Activated gamma-delta T cell treated with Interleukin-2 at 50 U/mL for 16 hours (primary cell): ENCODE results near the gene GIGYF1.
"Not testable (repeated sequence)": the region's sequence is repeated elsewhere in the genome, so short reads cannot be mapped to it uniquely, and the experiment has no call there.

Experiments used
- DNase-seq: peaks from one replicate; pipeline ENCODE4 v3.0.0-alpha.2; 2020

Gene GIGYF1

GRCh38 chr7:100671353-100672327 is 22.4 kb downstream of the GIGYF1 start:
- DNase-seq, result no peak

GRCh38 chr7:100670074-100670473 is 24.0 kb downstream of the GIGYF1 start:
- no peak for DNase-seq

- DNase-seq, result not testable (repeated sequence)
These were observed 24.9 kb downstream of the GIGYF1 start for GRCh38 chr7:100669106-100669505.

- no peak for DNase-seq
These were observed 26.0 kb downstream of the GIGYF1 start for GRCh38 chr7:100668069-100668449.

GRCh38 chr7:100667331-100668068 is 26.6 kb downstream of the GIGYF1 start:
- DNase-seq, result no peak

- DNase-seq, result no peak
These were observed 28.8 kb downstream of the GIGYF1 start for GRCh38 chr7:100665168-100665726.

DNA sequence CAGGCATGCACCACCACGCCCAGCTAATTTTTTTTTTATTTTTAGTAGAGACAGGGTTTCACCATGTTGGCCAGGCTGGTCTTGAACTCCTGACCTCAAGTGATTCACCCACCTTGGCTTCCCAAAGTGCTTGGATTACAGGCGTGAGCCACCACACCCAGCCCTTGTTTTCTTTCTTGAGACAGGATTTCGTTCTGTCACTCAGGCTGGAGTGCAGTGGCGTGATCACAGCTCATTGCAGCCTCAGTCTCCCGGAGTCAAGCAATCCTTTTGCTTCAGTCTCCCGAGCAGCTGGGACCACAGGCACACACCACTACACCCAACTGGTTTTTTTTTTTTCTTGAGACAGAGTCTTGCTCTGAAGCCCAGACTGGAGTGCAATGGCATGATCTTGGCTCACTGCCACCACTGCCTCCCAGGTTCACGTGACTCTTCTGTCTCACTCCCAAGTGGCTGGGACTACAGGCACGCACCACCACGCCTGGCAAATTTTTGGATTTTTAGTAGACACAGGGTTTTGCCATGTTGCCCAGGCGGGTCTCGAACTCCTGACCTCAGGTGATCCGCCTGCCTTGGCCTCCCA is 31.8 kb downstream of the GIGYF1 start:
- DNase-seq, result not testable (repeated sequence)

- DNase-seq, result peak; percentile 39
These were observed 38.0 kb downstream of the GIGYF1 start, which contains the start of gene ACTL6B for GRCh38 chr7:100655908-100656674. Gene ACTL6B (minus strand): TSS chr7:100656448. CDS start chr7:100656354, 94 bp downstream.

DNA sequence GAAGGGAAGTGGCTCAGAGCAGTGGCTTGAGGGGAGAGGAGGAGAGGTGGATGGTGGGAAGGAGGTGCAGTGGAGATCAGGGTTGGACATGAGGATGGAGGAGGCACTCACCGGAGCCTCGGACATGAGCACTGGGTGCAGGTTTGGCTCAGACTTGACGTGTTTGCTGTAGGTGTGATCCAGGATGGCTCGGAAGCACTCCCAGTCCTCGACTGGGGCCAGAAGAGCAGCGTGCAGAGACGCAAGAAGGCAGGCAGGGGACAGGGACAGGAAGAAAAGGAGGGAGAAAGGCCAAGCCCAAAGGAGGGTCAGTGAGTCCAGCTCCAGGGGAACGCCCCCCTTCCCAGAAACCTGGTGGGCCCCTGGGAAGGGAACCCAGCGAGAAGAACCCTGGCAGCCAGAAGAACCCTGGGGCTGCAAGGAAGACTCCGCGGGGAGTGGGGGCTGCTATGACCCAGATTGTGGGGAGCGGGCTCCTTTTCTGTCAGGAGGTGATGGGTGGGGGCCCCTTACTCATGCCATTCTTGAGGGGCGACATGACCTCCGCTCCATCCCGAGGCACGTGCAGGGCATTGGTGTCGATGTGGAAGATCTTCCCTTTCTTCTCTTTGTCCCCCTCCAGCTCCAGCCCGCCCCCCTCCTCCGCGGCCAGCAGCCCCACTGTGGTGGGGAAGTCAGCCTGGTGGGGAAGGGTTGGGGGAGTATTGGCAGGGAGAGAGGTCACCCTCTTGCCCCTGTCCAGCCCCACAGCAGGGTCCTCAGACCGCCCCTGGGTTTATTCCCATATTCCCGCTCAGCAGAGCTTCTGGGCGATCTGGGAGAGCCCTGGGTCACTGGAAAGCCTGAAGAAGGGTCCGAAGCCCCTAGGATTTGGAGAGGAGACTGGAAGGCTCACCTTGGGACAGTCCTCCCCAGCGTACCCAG is 38.9 kb downstream of the GIGYF1 start:
- no peak for DNase-seq

- no peak for DNase-seq
These were observed 44.1 kb downstream of the GIGYF1 start for GRCh38 chr7:100649826-100650565.

- no peak for DNase-seq
These were observed 51.5 kb downstream of the GIGYF1 start for GRCh38 chr7:100642534-100642907.

DNA sequence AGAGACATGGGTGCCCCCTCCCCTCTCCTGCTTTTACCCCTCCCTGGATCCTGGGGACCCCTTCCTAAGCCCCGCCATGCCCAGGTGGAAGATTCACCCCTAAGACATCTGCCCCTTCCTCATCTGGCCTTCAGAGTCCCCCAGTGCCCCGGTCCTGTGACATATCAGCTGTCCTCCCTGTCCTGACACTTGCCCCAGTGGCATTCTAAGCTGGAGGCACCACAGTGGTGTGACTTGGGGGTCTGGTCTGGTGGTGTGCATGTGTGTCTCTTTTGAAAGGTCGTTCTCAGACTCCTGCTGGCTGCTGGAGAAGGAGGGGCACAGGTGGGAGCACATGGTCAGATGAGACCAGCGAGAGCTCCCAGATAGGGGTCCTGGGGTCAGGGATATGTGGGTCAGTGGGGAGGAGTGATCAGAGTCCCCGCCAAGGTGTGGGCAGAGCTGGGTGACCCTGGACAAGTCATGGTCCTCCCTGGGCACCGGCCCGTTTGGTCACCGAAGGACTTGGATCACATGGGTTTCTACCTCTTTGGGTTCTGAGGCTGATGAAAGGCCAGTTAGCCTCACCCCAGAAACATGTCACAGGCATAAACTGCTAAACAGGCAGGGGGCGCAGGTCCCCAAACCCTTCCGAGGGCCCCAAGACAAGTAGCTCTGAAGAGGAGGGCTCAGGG is 52.1 kb downstream of the GIGYF1 start:
- no peak for DNase-seq

DNA sequence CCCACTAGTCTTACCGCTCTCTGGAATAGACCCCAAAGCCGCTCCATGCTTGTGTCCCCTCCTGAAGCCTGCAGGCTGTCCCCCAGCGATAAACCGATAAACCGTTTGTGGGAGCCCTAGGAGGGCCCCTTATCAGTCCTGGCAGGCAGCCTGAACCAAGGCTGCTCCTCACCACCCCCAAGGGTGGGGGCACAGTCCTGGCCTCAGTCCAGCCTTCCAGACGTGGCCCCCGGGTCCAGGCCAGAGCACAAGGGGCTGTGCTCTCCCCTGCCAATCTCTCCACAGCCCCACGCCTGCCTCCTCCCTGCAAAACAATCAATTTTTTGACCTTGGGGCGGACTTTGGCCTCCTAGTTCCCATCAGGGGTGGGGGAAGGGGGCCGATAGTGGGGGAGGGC is 52.6 kb downstream of the GIGYF1 start, which contains the start of gene TFR2:
TSS of gene TFR2 (minus strand) at position 90 of the 397 bp plus-strand sequence. CDS start at position 47, 43 bp downstream.
- no peak for DNase-seq

- no peak for DNase-seq
These were observed 53.3 kb downstream of the GIGYF1 start for GRCh38 chr7:100640517-100641440.

GRCh38 chr7:100639995-100640516 is 54.0 kb downstream of the GIGYF1 start:
- DNase-seq, result no peak

- peak; percentile 53 for DNase-seq
These were observed 60.9 kb downstream of the GIGYF1 start for GRCh38 chr7:100632951-100633717.

DNA sequence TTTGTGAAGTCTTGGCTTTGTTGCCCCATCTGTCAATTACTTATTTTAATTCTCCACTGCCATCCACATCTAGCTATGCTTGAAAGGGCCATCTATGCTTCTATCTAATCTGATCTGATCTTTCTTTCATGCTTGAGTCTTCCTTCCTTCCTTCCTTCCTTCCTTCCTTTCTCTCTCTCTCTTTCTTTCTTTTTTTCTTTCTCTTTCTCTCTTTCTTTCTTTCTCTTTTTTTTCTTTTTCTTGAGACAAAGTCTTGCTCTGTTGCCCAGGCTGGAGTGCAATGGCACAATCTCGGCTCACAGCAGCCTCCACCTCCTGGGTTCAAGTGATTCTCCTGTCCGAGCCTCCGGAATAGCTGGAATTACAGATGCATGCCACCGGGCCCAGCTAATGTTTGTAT is 64.0 kb downstream of the GIGYF1 start:
- DNase-seq, result no peak
